Activated T-helper 1 cell treated with Interleukin-2 at 50 U/mL for 16 hours (primary cell): ENCODE data around the gene IL27RA.
"Not testable (repeated sequence)": the region's sequence is repeated elsewhere in the genome, so short reads cannot be mapped to it uniquely, and the experiment has no call there.

ENCODE experiments used
- DNase-seq: peaks from one replicate; pipeline ENCODE4 v3.0.0-alpha.2; 2020; ENCODE audit warnings: low read depth

The IL27RA gene

GRCh38 chr19:14030997-14031718, 404 bp upstream of the IL27RA start:
- DNase-seq, result no peak

DNA sequence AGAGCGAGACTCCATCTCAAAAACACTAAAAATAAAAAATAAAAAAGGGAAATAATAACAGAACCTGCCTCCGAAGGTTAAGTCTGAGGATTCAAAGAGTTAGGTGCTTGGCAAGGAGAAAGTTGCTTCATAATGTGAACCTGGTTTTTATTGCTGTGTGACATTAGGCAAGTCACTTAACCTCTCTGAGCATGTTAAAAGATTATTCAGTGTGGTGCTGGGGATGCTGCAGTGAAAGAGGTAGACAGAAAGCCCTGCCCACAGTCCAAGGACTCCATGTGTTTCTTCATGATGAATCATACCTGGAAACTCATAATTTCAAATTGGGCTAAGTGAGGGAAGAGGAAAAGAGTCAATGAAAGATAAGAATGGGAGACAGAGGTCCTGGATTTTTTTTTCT, 2.4 kb downstream of the IL27RA start:
- no peak for DNase-seq

DNA sequence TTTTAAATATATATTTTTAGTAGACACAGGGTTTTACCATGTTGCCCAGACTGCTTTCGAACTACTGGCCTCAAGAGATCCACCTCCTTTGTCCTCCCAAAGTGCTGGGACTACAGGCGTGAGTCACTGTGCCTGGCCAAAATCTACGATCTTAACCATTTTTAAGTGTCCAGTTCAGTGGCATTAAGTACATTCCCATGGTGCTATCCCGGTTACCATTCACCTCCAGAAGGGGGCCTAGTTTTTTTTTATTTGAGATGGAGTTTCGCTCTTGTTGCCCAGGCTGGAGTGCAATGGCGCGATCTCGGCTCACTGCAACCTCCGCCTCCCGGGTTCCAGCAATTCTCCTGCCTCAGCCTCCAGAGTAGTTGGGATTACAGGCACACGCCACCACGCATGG, 3.6 kb downstream of the IL27RA start:
- not testable (repeated sequence) for DNase-seq

GRCh38 chr19:14035706-14036105, 4.1 kb downstream of the IL27RA start:
- no peak for DNase-seq

DNA sequence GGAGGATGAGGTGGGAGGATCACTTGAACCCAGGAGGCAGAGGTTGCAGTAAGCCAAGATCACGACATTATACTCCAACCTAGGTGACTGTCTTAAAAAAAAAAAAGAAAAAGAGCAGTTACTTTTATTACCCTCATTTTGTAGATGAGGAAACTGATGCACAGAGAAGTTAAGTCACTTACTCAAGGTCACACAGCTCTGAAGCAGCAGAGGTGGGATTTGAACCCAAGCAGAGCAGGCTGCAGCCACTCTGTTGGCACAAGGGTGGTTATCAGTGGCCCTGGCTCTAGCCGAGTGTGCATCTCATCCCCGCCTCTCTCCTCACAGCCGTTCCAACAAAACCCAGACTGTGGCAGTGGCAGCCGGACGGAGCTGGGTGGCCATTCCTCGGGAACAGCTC, 7.6 kb downstream of the IL27RA start:
- DNase-seq, result no peak

GRCh38 chr19:14042659-14043608, 11.4 kb downstream of the IL27RA start:
- not testable (repeated sequence) for DNase-seq

GRCh38 chr19:14047866-14048265, 16.3 kb downstream of the IL27RA start:
- not testable (repeated sequence) for DNase-seq

DNA sequence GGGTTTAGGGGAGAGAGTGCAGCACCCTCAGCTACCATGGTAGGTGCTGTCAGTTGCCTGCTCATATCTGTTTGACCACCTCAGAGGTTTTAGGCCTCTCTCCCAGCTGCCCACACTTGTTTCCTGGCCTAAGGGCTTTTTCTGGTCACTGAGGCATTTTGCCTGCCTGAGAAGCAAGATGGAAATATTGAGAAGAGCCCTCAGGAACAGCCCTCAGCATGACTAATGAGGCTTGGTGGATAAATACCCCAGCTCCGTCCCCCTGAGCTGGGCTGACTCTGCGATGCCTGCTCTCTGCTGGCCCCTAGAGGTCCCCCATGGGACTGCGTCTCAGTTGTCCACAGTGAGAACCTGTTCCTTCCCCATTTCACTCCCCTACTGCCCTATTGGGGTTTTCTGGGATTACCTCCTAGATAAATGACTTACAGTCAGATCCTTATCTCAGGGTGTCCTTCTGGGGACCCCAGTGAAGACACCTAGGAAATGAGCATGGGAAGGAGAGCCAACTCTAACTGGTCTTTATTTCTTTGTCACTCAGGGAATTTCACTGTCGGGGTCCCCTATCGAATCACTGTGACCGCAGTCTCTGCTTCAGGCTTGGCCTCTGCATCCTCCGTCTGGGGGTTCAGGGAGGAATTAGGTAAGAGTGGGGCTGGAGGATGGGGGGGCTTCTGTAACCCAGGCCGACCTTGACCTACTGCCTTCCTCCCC, 17.0 kb downstream of the IL27RA start:
- DNase-seq, result peak; percentile 56

DNA sequence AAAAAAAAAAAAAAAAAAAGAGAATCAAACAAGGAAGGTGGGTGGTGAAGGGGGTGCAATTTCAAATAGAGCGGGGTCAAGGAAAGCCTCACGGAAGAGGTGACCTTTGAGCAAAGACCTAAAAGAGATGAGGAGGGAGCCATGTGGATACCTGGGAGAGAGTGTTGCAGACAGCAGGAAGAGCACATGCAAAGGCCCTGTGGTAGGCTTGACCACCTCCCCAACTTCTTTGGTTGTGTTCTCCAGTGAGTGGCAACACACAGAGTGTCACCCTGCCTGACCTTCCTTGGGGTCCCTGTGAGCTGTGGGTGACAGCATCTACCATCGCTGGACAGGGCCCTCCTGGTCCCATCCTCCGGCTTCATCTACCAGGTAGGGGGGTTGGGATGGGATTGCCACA, 18.9 kb downstream of the IL27RA start:
- DNase-seq, result no peak

GRCh38 chr19:14050961-14051360, 19.4 kb downstream of the IL27RA start:
- DNase-seq, result not testable (repeated sequence)

- no peak for DNase-seq
Observed at GRCh38 chr19:14051980-14052379, 20.4 kb downstream of the IL27RA start.

DNA sequence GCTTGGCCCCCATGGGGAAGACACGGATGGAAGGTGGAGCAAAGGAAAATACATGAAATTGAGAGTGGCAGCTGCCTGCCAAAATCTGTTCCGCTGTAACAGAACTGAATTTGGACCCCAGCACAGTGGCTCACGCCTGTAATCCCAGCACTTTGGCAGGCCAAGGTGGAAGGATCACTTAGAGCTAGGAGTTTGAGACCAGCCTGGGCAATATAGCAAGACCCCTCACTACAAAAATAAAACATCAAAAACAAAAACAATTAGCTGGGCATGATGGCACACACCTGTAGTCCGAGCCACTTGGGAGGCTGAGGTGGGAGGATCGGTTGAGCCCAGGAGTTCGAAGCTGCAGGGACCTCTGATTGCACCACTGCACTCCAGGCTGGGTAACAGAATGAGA, 20.9 kb downstream of the IL27RA start:
- DNase-seq, result no peak

- no peak for DNase-seq
Observed at GRCh38 chr19:14053032-14053431, 21.5 kb downstream of the IL27RA start.

- no peak for DNase-seq
Observed at GRCh38 chr19:14053500-14053899, 21.9 kb downstream of the IL27RA start.

DNA sequence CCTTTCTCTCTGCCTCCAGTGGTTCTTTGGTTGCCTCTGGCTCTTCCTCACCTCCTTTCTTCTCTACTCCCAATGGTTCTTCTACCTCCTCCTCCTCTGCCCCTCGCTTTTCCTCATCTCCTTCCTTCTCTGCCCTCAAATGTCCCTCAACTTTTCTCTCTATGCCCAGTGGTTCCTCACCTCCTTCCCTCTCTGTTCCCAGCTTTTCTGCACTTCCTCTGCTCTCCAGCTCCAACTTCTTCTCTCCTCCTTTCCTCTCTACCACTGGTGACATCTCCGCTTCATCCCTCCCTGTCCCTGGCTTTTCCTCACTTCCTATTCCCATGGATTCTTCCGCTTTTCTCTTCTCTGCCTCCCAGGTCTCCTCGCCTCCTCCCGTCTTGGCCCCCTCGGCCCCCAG, 22.5 kb downstream of the IL27RA start:
- DNase-seq, result no peak

DNA sequence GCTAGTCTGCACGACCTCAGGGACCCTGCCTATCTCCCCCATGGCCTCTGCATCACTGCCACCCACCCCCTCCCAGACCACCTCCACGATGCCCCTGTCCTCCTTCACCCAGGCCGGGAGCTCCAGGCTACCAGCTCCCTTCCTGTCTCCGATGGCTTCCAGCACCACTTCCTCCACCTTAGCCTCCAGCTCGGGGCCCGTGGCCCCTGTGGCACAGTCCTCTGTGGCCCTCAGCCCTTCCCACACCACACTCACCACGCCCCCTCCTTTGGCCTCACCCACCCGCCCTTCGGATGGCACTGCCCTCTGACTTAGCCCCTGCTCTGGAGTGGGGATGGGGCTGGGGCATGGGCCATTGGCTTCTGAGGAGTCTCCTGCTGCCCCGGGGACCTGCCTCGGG, 23.2 kb downstream of the IL27RA start:
- DNase-seq, result no peak

DNA sequence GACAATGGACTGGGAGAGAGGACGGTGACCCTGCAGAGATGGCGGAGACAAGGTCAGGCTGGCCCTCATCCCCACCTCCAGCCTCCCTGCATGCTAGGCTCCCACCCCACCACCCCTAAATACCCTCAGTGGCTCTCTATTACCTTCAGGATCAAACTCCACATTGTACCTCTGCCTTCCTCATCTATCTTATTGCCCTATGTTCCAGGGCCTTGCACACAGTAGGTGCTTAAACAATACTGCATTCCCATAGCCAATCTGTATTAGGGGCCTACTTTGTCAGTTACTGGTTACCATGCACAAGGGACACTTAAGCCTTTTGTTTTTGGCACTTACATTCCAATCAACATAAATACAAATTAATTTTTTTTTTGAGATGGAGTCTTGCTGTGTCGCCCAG, 23.8 kb downstream of the IL27RA start:
- no peak for DNase-seq

DNA sequence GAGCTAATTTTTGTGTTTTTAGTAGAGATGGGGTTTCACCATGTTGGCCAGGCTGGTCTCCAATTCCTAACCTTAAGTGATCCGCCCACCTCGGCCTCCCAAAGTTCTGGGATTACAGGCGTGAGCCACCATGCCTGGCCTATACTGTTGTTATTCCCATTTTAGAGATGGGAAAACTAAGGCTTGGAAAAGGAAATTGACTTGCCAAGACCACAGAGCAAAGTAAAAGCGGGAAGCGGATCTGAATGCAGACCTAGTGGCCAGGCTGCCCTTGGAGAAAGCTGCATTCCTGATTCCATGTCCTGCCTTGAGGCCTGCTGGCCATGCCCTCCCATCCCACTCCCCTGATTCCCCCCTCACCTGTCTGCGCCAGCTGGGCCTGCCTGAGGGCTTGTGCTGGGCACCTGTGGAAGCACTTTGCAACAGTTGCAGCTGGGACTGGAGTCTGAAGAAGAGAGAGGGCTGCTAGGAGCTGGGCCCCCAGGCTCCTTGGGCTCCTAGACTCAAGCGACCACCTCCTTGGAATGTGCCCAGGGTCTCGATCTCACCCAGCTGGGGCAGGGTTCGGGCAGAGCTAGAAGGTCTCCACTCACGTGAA, 24.6 kb downstream of the IL27RA start:
- no peak for DNase-seq

DNA sequence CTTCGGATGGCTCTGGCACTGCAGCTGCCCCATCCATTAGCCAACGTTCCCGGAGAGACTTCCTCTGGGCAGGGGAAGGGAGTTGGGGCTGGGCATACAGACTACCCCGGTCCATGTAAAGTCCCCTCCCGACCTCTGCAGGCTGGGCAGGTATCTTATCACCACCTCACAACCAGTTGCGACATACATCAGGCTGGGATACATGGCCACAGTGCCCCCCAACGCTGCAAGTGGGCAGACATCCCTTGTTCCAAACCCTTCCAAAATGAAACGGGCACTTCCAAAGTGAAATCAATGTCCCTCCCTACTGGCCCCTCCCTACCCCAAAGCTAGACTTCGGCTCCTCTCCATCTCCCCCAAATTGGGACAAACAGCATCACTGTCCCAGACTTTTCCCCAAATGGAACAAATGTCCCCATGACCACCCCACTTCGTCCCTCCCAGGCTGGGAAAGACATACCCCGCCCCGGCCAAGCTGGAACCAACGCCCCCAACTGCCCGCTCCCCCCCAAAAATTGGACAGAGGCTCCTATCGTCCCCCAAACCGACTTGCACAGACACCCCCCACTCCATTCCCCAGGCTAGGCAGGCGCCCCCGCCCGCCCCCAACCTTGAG, 25.3 kb downstream of the IL27RA start:
- no peak for DNase-seq

DNA sequence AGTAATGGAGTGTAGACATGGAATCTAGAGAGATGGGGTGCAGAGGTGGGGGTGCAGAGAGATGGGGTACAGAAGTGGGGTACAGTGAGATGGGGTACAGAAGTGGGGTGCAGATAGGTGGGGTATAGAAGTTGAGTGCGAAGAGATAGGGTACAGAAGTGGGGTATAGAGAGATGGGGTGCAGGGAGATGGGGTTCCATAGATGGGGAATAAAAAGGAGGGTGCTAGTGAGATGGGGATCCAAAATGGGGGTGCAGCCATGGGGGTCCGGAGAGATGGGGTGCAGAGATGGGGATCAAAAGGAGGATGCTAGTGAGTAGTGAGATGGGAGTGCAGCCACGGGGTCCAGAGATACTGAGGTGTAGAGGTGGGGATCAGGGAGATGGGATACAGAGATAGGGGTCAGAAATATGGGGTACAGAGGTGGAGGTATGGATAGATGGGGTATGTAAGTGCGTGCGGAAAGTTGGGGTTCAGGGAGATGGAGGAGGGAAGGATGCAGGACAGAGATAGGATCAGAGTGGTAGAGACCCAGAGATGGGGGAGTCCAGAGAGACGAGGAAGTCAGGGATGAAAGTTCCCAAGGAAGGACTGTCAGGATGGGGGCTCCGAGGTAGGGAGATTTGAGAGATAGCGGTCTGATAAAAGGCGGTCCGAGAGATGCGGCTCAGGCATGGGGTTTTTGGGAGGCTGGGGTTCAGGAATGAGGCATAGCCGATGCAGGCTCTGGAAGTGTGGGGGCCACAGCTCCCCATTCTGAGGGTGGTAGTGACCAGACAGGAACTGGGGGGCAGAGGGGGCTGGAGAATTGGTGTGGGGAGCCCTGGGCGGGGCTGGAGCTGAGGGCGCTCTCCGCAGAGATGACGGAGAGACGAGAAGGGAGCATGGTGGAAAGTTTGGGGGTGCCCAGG, 26.9 kb downstream of the IL27RA start:
- no peak for DNase-seq

DNA sequence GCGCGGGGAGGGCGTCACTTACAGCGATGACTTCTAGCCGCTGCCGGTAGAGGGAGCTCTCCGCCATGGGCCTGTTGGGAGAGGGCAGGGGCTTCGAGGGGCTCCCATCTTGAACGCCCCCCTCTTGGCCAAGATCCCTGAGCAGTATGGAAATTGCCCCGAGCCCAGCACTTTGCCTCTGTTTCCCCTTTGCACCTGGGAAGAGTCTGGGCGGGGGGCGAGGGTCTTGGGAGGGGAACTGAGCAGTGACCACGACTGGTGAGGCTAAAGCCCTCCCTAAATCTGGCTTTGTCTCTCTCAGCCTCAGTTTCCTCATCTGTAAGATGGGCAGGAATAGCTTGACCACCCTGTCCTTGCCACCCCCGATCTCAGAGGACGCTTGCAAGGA, 27.5 kb downstream of the IL27RA start:
- DNase-seq, result no peak
